GM21360 (cell line): Measurements from ENCODE around the gene NOL4L.

ENCODE experiments used
- ATAC-seq: cut with Tn5 transposase; IDR thresholded peaks from one replicate; pipeline ENCODE4 v1.9.1; 2021; ENCODE audit warnings: mild to moderate bottlenecking, moderate library complexity; ENCODE audit not compliant: unreplicated experiment

Gene NOL4L

DNA sequence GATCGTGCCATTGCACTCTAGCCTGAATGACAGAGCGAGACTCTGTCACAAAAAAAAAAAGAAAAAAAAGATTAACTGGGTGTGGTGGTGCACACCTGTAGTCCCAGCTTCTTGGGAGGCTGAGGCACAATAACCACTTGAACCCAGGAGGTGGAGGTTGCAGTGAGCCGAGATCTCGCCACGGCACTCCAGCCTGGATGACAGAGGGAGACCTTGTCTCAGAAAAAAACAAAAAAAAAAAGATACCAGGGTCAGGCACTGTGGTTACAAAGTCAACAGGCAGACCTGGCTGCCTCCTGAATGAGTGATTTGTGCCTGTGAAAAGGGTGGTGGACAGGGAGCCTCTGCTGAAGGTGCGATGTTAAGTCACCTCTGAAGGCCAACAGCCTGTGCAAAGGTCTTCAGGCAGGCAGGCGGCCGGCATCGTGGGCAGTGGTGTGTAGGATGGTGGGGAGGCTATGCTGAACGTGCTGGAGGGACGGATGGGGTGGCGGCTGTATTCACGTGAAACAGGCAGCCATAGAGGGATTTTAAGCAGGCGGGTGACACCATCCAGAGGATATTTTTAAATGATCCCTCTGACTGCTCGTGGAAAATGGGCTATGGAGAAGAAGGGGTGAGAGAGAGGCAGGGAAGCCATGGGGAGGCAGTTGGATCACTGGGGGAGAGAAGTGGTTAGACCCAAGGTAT lies 41.4 kb downstream of the NOL4L start:
- no peak for ATAC-seq

DNA sequence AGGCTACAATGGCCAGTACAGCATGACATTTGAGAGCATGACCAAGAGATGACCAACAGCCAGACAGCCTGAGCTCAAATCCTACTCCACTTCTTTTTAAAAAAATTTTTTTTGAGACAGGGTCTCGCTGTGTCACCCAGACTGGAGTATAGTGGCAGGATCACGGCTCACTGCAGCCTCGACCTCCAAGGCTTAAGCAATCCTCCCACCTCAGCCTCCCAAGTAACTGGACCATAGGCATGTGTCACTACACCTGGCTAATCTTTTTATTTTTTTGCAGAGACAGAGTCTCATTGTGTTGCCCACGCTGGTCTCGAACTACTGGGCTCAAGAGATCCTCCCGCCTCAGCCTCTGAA lies 42.9 kb downstream of the NOL4L start:
- no peak for ATAC-seq

DNA sequence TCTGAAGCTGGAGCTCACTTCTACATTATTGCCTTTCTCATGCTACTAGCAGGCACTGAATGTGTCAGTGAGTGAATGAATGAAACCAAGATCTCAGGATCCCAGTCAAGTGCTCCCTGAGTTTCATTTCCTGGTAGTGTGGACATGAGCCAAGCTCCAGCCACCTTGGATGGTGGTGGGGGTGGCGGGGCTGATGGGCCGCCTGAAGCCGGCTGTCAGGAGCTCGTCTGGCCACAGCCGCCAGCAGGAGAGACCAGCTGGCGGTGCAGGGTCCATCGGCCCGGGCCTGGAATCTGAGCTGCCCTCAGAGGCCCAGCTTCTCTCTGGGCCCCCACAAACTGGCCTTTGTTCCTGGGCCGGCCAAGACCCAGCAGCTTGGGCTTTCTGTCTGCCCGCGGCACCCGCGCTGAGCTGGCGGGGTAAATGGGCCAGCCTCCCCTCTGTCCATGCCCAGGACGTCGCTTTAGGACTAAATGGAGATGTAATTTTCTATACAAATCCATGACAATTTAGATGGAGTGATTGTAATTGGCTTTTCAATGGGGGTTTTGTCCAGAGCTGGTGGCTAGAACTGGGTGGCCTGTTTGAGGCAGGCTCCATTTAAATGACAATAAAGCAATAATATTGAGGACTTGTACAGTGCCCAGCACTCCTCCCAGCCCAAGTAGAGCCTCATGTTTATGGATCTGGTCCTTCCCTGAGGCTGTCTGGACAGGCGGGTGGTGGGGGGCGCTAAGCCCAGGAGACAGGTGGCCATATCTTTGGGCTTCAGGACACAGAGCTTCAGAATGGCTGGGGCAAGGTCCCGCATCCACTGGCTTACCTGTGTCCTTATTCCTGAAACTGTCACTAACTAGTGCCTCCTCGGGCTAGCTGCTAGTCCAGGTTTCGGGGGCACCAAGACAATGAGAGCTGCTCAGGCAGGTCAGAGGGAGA lies 43.5 kb downstream of the NOL4L start:
- no peak for ATAC-seq

DNA sequence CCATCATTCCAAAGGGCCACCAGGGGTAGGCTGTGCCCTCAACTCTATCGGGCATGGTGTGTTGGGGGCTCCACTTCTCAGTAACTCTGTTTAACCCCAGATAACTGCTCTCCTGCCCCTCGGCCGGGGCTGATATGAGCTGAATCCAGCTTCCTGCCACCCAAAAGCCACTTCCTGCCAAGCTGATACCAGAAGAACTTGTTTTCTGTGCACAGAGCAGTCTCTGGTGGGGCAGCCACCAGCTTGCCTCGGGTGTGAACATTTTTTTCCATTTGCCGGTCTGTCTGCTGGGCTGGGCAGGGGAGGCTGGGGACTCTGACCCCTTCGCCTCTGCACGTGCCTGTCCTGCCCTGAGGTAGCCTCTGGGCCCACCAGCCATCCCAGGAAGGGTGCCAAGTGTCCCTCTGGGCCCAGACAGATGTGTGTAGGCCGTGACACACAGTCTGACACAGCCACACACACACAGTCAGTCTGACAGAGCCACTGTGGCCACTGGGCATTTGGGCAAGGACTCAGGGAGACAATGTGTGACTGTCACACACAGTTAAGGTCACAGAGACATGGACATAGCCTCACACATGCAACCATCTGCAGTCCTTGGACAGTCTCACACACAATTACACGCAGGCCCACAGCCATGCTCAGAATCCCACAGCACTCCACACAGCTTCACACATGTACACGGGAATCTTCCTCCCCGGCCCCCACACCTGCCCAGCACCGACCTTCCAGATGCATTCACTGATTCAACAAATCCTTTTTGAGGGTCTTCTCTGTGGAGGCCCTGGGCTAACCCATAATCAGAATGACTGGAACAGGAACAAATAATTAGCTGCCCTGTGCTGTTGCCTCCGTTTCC lies 45.1 kb downstream of the NOL4L start:
- ATAC-seq, result no peak

DNA sequence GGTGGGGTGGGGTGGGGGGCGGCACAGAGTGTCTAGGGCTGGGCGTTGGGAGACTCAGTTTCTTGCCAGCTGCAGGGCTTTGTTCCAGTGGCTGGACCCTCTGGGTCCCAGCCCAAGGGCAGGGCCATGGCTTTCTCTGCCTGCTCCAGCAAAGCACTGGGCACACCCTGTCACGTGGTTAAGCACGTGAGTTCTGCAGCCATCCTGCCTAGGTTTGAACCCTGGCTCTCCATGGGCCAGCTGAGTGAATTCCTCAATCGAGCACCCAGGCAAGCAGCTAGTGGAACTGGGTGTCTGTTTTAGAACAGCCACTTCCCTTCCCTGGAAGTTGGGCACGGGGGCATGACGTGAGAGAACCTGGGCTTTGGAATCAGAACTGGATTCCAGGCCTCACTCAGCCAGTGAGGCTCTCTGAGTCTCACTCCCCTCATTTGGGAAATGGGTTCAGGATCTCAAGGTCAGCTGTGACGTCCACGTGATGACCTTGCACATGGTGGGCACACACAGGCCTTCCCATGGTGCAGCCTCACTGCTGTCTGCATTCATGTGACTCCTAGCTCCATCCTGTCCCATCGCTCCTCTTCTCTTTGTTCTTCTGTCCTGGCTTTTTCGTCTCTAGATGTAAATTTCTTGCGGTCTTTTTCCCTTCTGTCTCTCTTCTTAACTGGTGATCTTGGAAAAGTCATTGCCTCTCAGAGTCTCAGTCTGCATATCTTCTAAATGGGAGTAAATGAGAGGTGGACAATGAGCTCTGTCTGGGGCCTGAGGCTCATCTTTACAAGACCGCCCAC lies 45.9 kb downstream of the NOL4L start:
- ATAC-seq, result no peak

DNA sequence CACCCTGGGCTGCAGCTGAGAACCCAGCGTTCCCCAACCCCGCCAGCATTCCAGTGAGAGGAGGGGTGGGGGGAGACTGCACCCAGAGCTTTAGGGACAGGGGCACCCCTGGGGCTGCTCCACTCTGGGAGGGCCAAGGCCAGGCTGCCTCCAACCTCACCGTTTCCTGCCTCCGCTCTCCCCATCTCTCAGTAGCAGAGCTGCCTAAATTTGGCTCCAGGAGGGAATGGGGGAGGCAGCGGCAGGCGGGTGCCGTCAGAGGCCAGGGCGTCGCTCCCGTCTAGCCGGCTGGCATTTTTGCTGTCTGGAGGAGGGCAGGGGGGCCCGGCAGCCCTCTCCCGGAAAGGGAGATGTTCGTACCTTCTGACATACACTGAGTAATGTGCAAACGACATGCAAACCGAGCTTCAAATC lies 46.6 kb downstream of the NOL4L start:
- no peak for ATAC-seq

DNA sequence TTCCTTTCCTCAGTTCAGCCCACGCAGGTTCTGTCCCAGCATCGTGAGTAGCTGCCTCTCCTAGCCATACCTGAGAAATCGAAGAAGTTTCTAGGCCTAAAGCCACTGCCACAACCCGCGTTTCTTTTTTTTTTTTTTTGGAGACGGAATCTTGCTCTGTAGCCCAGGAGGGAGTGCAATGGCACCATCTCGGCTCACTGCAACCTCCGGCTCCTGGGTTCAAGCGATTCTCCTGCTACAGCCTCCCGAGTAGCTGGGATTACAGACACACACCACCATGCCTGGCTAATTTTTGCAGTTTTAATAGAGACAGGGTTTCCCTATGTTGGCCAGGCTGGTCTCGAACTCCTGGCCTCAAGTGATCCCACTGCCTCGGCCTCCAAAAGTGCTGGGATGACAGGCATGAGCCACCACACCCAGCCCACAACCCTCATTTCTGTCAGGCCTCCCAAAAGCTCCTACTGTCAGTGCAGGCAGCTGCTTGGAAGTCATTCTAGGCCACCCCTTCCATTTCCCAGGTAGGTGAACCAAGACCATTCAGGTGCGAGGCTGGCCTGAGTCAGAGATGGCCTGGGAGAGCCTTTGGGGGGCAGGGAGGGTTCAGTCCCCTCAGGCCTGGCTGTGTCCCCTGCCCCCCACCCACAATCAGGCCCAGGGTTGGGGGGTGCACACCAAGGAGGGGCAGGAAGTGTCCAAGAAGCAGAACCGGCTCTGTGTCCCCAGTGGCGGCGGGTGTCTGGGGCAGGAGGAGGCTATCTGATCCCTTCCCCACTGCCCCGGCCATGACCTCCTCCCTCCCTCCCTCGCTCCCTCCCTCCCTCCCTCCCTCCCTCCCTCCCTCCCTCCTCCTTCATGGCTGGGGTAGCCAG lies 47.2 kb downstream of the NOL4L start:
- ATAC-seq, result no peak

DNA sequence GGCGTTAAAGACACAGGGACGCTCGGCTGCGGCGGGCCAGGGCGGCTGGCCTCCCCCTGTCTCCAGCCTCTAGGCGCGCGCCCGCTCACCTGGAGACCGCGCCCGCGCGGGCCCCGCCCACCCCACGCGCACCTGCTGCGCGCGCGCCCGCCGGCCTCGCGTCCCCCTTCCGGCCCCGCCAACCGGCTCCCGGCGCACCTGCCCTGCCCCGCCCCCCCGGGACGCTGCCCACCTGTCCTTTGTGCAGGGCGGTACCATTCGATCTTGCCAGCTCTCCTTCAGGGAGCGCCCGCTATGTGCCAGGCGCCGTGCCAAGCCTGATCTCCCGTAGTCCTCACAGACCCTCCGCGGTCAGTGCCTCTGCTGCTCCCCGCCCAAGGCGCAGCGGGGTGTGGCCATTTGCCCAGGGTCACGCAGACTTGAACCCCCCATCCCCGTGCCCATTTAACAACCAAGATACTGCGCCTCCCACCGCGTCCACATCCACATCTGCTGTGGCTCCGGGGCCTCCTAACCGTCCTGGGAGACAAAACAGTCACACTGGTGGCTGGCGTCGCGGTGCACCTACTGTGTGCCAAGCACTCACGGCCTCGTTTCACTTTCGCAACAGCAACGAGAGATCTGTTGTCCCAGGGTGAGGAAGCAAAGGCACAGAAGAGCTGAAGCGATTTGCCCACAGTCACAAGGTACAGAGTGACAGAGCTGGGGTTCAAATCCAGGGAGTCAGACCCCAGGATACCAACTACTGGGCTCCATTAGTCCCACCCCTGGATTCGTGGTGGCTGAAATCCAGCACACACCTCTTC lies 48.1 kb downstream of the NOL4L start:
- peak; percentile 16 for ATAC-seq

DNA sequence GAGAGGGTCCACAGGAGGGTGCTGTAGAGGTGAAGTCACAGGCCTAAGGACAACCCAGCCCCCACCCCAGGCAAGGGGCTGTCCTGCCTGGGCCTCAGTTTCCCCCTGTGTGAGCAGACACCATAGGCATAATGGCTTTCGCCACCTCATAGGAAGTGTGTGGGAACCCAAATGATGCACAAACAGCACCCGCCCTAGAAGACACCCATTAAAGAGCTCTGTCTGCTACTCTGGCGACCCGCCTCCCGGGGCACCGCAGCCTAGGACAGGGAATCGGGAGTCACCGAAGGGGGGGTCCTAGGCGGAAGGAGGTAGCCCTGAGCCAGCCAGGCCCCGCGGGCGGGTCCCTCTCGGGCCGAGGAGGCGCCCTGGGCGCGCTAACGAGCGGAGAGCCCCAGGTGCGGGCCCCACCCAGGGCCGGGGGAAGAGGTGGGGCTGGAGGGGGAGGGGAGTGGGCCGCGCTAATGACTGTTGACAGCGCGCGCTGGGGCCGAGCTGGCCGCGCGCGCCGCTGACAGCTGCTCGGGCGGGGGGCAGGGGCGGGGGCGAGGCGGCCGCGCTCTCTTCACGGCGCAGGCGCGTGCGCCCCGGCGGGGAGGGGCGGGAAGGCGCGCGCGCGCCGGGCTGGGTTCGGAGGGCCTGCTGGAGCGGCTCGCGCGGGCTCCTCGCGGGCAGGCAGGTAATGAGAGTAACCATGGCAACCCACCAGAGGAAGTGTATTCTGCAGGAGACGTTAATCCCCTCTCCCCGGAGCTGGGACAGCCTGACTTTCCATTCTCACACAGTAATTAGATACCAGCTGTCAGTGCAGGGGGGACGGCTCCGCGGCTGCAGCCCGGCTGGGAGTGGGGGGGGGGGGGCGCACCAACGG lies 48.9 kb downstream of the NOL4L start:
- ATAC-seq, result peak; percentile 45

DNA sequence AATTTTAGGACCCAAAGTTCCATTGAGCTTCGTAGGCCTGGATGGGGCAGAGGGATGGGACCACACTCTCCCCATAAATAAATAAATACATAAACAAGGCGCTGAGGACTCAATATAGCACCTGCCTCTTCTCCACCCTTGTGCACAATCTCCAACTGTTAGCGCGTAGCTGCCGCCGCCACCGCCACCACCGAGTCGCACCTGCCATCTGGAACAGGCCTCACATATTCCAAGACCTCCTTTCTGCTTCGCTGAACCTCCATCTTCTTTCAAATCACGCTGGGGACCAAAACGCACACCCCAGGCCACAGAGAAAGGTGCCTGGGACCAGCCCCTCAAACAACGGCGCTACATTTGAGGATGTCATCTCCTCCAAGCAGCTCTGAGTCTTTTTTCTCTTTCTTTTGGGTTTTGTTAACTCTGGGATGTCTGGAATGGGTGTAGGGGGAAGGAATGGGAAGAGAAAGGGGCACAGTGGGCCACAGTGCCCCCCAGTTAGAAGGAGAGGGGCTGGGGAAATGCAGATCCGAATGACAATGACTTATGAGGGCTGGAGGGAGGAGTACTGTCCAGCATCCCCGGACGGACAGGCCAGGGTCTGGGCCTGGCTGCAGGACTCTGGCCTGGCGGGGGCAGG lies 49.7 kb downstream of the NOL4L start:
- no peak for ATAC-seq

DNA sequence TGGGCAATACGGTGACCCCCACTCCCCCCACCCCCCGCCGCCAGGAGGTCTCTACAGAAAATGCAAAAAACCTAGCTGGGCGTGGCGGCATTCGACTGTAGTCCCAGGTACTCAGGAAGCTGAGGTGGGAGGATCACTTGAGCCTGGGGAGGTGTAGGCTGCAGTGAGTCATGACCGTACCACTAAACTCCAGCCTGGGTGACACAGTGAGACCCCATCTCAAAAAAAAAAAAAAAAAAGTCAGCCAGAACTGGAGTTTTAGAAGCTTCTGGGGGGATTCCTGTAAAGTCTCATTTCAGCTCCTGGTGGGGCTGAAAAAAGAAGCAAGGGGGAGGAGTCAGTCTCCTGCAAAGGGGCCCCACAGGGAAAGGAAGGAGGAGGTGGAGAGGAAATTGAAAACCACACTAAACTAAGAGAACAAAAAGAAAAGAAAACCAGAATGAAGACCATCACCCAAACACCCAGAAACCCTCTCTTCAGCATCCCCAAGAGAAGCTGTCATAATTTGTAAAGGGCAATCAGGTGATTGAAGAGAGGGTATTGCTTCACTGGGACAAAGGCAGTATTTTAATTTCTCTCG lies 50.4 kb downstream of the NOL4L start:
- ATAC-seq, result no peak

DNA sequence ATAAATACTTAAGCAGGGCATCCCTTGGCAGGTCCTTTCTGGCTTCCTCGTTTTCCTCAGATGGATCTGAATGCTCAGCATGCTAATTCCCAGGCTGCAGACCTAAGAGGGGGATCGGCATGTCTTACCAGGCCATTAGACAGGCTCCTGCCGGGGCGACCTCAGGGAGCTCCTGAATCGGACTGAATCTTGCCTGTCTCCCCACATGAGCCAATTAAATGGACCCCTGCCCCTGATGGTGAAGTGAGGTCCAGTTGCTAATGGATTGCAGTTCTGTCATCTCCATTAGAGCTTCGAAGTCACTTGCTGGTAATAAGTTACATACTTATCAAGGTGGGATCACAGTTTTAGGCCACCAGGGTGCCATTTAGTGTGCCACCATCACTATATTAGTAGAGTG lies 51.4 kb downstream of the NOL4L start:
- ATAC-seq, result no peak

DNA sequence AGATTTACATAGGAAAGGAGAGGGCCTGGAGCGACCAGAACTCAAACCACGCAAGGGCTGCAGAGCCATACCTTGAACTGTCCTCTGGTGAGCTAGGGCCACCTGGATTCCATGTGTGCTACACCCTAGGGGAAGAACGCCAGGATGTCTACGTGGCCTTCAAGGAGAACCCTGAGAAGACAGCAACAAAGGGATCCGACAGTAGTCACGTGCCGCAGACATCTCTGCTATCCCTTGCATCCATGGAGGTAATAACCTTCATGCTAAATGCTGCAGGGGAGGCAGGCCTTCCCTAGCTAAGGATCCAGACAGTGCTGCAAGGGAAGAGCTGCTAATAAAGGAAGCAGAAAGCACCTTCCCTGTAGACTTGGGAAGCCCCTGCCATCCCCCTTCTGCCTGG lies 52.9 kb downstream of the NOL4L start:
- ATAC-seq, result no peak

DNA sequence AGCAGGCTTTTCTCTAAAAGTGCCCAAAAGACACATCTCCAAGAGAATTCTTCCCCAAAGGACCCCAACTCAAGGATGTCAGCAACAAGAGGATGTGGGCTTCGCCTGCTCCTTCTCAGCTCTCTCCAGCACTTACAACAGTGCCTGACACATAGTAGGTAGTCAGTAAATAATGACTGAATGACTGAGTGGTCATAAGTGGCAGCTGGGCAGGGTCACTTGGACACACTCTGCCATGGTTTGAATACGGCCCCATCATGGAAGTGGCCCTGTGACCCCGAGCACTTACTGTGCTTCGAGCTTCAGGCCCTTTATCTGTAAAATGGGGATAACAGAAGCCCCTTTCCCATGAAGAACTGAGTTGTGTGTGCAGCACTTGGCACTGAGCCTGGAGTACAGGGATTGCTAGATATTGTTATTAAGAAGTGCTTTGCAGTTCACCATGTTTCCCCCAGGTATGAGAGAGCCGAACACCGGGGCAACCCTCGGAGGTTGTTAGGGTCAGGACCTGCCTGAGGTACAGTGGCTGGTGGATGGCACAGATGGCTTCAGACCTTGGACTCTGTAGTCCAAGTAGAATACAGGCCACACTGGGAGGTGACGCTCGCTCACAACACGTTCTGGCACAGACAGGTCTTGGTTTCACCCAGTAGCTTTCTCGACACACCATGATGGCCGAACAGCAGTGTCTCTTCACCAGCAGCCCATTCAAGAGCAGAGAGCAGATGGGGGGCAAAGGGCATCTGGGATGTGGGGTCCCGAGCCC lies 56.0 kb downstream of the NOL4L start:
- no peak for ATAC-seq

DNA sequence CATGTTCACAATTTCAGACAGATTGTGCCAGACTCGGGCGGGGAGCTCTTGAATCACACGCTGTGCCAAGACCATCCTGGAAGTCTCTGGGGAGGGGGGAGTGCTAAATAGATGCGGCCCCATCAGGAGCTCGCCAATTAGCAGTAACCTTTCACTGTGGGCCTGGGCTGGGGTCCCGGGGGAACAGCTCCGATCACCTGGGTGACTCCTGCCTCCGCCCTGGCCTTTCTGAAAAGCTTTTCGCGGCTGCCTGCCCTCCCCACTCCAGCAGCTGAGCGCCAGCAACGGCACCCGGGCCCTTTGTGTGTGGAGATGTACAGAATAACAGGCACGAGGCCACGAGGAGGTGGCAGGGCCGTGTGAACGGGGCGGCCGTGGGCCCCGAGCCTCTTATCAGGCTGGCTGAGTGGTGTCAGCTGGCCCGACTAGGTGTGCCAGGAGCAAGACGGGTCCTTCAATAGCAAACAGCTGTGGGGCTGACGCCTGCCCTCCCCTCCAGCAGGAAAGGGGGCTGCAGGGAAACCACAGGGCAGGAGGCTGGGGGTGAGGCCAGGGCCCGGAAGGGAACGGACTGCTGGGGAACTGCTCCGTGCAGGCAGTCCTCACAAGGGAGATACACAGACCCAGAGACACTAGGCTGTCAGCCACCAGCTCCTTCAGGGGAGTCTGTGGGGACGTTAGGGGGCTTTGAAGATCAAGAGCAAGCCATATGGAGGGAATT lies 56.8 kb downstream of the NOL4L start:
- ATAC-seq, result no peak
